Dendritic cell treated with granulocyte-macrophage colony-stimulating factor and Interleukin-4, amounts not matched to agents 40 ng/mL and 50 ng/mL, for 4 days (primary cell): ENCODE measurements around the gene AHCYL2.

Experiments
- H3K27ac Mint-ChIP-seq: one replicate; pipeline ENCODE4 v1.8.0; 2022; ENCODE audit warnings: mild to moderate bottlenecking, mixed read lengths
- H3K27me3 Mint-ChIP-seq: one replicate; pipeline ENCODE4 v1.8.0; 2022; ENCODE audit warnings: mild to moderate bottlenecking, mixed read lengths
- H3K36me3 Mint-ChIP-seq: one replicate; pipeline ENCODE4 v1.8.0; 2022; ENCODE audit warnings: low read depth, mixed read lengths
- H3K4me1 Mint-ChIP-seq: one replicate; pipeline ENCODE4 v1.8.0; 2022; ENCODE audit warnings: low read depth, mixed read lengths
- H3K4me3 Mint-ChIP-seq: one replicate; pipeline ENCODE4 v1.8.0; 2022; ENCODE audit warnings: mild to moderate bottlenecking, moderate library complexity, mixed read lengths
- H3K9me3 Mint-ChIP-seq: one replicate; pipeline ENCODE4 v1.8.0; 2022; ENCODE audit warnings: mixed read lengths
- intact Hi-C: fragments of 100-400 bp; cut with micrococcal nuclease; formaldehyde crosslinking; loops from one replicate; pipeline ENCODE4 v1.15.0; 2022

The AHCYL2 gene

GRCh38 chr7:129224251-129225205 lies at the start of gene AHCYL2:
TSS of gene AHCYL2 (plus strand) at chr7:129225030.
- Mint-ChIP-seq H3K4me1 (peaks cover 40% of the 10 kb centered on the region), H3K4me3 (peak within 1 kb of the TSS; percentile 96), H3K27me3 (no peaks in the 10 kb centered on the region), H3K36me3 (peaks cover 13% of the 10 kb centered on the region), H3K27ac (peak within 1 kb of the TSS; percentile 99), H3K9me3 (no peaks in the 10 kb centered on the region)
- intact Hi-C loops, result loop anchor here (10.0 kb wide), 1 partner anchor 410 kb away; no protein-coding TSS in a partner anchor

- intact Hi-C loops, result no loop called here
- Mint-ChIP-seq H3K4me3 (no peak overlapping the region), H3K36me3 (no peaks in the 10 kb centered on the region), H3K4me1 (peaks cover 7% of the 10 kb centered on the region), H3K27me3 (peaks cover 7% of the 10 kb centered on the region), H3K9me3 (no peaks in the 10 kb centered on the region), H3K27ac (no peak overlapping the region)
Observed at GRCh38 chr7:129176916-129177710, 47.7 kb upstream of the AHCYL2 start.

- Mint-ChIP-seq H3K4me3 (no peak overlapping the region), H3K27me3 (peaks cover 38% of the 10 kb centered on the region), H3K27ac (no peak overlapping the region), H3K36me3 (no peaks in the 10 kb centered on the region), H3K4me1 (peaks cover 34% of the 10 kb centered on the region), H3K9me3 (no peaks in the 10 kb centered on the region)
- intact Hi-C loops, result no loop called here
Observed at GRCh38 chr7:129184981-129185670, 39.7 kb upstream of the AHCYL2 start.

- no peaks in the 10 kb centered on the region for H3K36me3 Mint-ChIP-seq
- peaks cover 34% of the 10 kb centered on the region for H3K4me1 Mint-ChIP-seq
- H3K27me3 Mint-ChIP-seq, result peaks cover 52% of the 10 kb centered on the region
- no peak overlapping the region for H3K4me3 Mint-ChIP-seq
- no peak overlapping the region for H3K27ac Mint-ChIP-seq
- H3K9me3 Mint-ChIP-seq, result no peaks in the 10 kb centered on the region
- intact Hi-C loops, result no loop called here
Observed at GRCh38 chr7:129186749-129187260, 38.0 kb upstream of the AHCYL2 start.

GRCh38 chr7:129187681-129188371 lies 37.0 kb upstream of the AHCYL2 start:
- Mint-ChIP-seq H3K27ac (peak overlapping the region; percentile 73), H3K27me3 (peaks cover 58% of the 10 kb centered on the region), H3K4me1 (peaks cover 30% of the 10 kb centered on the region), H3K36me3 (no peaks in the 10 kb centered on the region), H3K4me3 (peak overlapping the region; percentile 85), H3K9me3 (no peaks in the 10 kb centered on the region)
- intact Hi-C loops, result no loop called here

GRCh38 chr7:129188372-129188891 lies 36.4 kb upstream of the AHCYL2 start, which contains the start of gene SMO:
TSS of gene SMO (plus strand) at chr7:129188633. CDS start at chr7:129189152, 519 bp downstream.
- peaks cover 58% of the 10 kb centered on the region for H3K27me3 Mint-ChIP-seq
- peak within 1 kb of the TSS; percentile 73 for H3K27ac Mint-ChIP-seq
- no peaks in the 10 kb centered on the region for H3K9me3 Mint-ChIP-seq

GRCh38 chr7:129188892-129189660 lies 35.8 kb upstream of the AHCYL2 start:
- H3K4me3 Mint-ChIP-seq, result peak overlapping the region; percentile 85
- intact Hi-C loops, result no loop called here
- H3K27me3 Mint-ChIP-seq, result peaks cover 58% of the 10 kb centered on the region
- H3K9me3 Mint-ChIP-seq, result no peaks in the 10 kb centered on the region
- H3K4me1 Mint-ChIP-seq, result peaks cover 30% of the 10 kb centered on the region
- no peaks in the 10 kb centered on the region for H3K36me3 Mint-ChIP-seq
- peak overlapping the region; percentile 73 for H3K27ac Mint-ChIP-seq

More at GRCh38 chr7:129188372-129188891, 36.4 kb upstream of the AHCYL2 start, which contains the start of gene SMO:
- intact Hi-C loops, result no loop called here
- peaks cover 30% of the 10 kb centered on the region for H3K4me1 Mint-ChIP-seq
- no peaks in the 10 kb centered on the region for H3K36me3 Mint-ChIP-seq
- H3K4me3 Mint-ChIP-seq, result peak within 1 kb of the TSS; percentile 85

GRCh38 chr7:129189661-129190310 lies 35.0 kb upstream of the AHCYL2 start:
- H3K27ac Mint-ChIP-seq, result peak overlapping the region; percentile 49
- no peaks in the 10 kb centered on the region for H3K36me3 Mint-ChIP-seq
- H3K27me3 Mint-ChIP-seq, result peaks cover 58% of the 10 kb centered on the region
- peaks cover 30% of the 10 kb centered on the region for H3K4me1 Mint-ChIP-seq
- H3K4me3 Mint-ChIP-seq, result peak overlapping the region; percentile 72
- H3K9me3 Mint-ChIP-seq, result no peaks in the 10 kb centered on the region
- intact Hi-C loops, result no loop called here

- intact Hi-C loops, result no loop called here
- Mint-ChIP-seq H3K36me3 (no peaks in the 10 kb centered on the region), H3K9me3 (no peaks in the 10 kb centered on the region), H3K27ac (no peak overlapping the region), H3K4me3 (no peak overlapping the region), H3K4me1 (peaks cover 22% of the 10 kb centered on the region), H3K27me3 (peaks cover 57% of the 10 kb centered on the region)
Observed at GRCh38 chr7:129191272-129191671, 33.6 kb upstream of the AHCYL2 start.

GRCh38 chr7:129193892-129194291 lies 30.9 kb upstream of the AHCYL2 start:
- H3K4me3 Mint-ChIP-seq, result no peak overlapping the region
- no peaks in the 10 kb centered on the region for H3K36me3 Mint-ChIP-seq
- peaks cover 21% of the 10 kb centered on the region for H3K4me1 Mint-ChIP-seq
- intact Hi-C loops, result no loop called here
- H3K27me3 Mint-ChIP-seq, result peaks cover 32% of the 10 kb centered on the region
- H3K27ac Mint-ChIP-seq, result no peak overlapping the region
- H3K9me3 Mint-ChIP-seq, result no peaks in the 10 kb centered on the region

GRCh38 chr7:129197771-129198170 lies 27.1 kb upstream of the AHCYL2 start:
- intact Hi-C loops, result no loop called here
- peaks cover 20% of the 10 kb centered on the region for H3K4me1 Mint-ChIP-seq
- H3K9me3 Mint-ChIP-seq, result no peaks in the 10 kb centered on the region
- H3K4me3 Mint-ChIP-seq, result peak overlapping the region; percentile 4
- H3K27ac Mint-ChIP-seq, result peak overlapping the region; percentile 59
- H3K27me3 Mint-ChIP-seq, result no peaks in the 10 kb centered on the region
- no peaks in the 10 kb centered on the region for H3K36me3 Mint-ChIP-seq

- Mint-ChIP-seq H3K36me3 (no peaks in the 10 kb centered on the region), H3K4me1 (peaks cover 21% of the 10 kb centered on the region), H3K27ac (peak overlapping the region; percentile 50), H3K4me3 (no peak overlapping the region), H3K27me3 (no peaks in the 10 kb centered on the region), H3K9me3 (no peaks in the 10 kb centered on the region)
- intact Hi-C loops, result no loop called here
Observed at GRCh38 chr7:129199406-129199805, 25.4 kb upstream of the AHCYL2 start.
